Stimulated activated CD8-positive, alpha-beta memory T cell treated with anti-CD3 and anti-CD28 coated beads, Interleukin-2, amount 100 ng/mL, for 1 hour (primary cell): ENCODE data around the gene CCDC150.
A peak's percentile ranks its signal among the peaks of the same experiment; 100 is the strongest.
"Not testable (repeated sequence)": the region's sequence is repeated elsewhere in the genome, so short reads cannot be mapped to it uniquely, and the experiment has no call there.

Experiments
- DNase-seq, 2 donors: peaks; one replicate each; pipeline ENCODE4 v3.0.0-alpha.2; 2020; ENCODE audit warnings: low read depth in 2 of 2

CCDC150 gene

GRCh38 chr2:196639180-196640030 lies at the start of gene CCDC150:
TSS of gene CCDC150 (plus strand) at chr2:196639715. CDS start at chr2:196639767, 52 bp downstream.
- peak; percentile 84 to 87 for DNase-seq

DNA sequence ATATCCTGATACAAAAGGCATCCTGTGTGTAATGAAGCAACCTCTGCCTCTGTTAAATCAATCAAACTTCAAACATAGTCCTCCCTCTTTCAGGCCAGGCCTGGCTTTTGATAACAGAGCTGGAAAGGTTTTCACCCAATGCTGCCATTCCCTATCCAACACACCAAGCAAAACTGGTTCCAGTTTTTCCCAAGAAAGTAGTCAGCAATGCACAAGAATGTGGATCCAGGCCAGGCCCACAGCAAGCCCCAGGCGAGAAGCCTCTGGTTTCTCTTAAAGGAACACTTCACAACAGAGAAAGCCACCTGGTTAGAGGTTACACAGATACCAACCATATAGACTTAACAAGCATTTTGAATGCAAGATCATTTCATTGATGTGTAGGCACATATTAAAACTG lies 49.2 kb upstream of the CCDC150 start:
- DNase-seq: no peak

DNA sequence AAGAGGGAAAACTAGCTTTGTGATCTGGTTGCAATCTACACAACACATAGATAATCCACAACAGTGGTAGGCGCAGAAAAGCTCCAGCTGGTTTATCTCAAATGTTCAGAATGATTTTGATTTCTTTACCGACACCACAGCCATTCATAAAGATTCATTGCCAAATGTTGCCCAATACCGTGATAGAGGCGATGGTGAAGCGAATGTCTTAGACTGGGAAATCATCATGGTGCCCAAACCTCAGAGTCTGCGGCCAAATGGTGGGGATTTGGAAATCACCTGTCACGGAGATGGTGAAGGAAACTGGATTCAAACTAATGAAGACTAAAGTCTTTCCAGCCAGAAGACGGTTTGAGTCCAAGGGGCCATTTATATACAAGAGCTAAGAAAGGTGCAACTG lies 48.5 kb upstream of the CCDC150 start:
- no peak for DNase-seq

DNA sequence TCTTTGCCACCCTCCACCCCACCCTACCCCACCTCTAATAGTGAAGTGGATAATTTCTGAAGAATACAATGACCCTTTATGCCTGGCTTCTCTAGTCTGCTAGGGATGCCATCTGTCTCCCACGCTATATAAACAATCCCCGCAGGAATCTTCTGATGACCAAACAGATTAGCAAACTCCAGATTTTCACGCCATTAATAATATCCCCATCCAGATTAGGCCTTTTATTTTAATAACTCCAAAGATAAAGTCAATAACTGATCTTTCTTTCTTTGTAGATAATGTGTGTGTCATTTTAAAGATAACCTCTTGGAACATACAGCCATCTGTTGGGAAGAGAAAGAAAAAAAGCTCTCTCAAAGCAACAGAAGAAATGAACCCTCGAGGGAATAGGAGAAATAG lies 47.9 kb upstream of the CCDC150 start:
- no peak for DNase-seq

GRCh38 chr2:196592331-196592910 lies 47.1 kb upstream of the CCDC150 start:
- no peak for DNase-seq

DNA sequence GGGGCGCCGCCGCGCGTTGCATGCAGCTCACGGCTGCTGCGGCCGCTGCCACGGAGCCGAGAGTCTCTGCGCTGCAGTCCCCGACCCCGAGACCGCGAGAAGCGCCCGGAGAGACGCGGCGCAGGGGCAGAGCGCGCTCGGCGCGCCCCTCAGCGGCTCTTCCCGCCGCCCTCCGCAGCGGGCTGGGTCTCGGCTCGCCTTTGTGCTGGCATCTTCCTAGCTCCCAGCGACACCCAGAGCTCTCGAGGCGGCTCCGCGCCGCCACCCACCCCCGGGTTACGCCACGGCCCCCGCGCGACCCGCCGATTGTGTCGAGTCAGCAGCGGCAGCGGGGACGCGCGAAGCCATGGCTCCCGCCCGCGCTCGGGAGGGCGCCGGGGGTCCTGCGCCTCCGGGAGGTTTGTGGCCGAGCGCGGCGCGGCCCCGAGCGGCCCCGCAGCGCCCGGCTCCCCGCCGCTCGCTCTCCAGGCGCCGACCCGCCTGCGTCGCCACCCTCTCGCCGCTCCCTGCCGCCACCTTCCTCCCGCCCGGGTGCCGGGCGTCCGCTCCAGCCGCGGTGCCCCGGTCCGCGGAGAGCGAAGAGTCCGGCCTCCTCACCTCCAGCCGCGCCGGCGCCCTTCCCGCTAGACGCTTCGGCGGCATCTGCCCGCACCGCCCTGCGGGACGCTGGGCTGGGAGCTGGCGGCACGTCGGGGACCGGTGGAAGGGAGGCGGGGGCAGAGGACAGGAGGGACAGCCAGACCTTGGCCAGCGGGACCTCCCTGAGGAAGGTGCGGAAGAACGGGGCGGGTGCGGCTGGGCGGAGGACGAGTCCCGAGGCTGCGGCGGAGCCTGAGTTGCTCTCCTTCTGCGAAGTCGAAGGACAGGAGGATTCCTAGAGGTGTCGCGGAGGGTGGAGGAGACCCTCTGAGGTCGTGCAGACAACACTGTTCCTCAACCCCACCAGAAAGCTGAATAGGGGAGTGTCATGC lies 46.3 kb upstream of the CCDC150 start, which contains the start of gene HECW2:
HECW2 (minus strand) TSS at position 644 of the 971 bp plus-strand sequence.
- DNase-seq: no peak

- DNase-seq: no peak
Observed at GRCh38 chr2:196594158-196594557, 45.4 kb upstream of the CCDC150 start.

DNA sequence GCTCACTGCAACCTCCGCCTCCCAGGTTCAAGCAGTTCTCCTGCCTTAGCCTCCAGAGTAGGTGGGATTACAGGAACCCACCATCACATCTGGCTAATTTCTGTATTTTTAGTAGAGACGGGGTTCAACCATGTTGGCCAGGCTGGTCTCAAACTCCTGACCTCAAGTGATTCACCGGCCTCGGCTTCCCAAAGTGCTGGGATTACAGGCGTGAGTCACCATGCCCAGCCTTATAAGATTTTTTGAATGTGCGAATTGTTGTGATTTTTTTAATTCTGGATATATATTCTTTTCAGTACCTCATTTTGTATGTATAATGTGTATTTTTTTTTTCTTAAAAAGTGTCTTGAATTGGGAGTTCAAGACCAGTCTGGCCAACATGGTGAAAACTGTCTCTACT lies 42.0 kb upstream of the CCDC150 start:
- no peak for DNase-seq

DNA sequence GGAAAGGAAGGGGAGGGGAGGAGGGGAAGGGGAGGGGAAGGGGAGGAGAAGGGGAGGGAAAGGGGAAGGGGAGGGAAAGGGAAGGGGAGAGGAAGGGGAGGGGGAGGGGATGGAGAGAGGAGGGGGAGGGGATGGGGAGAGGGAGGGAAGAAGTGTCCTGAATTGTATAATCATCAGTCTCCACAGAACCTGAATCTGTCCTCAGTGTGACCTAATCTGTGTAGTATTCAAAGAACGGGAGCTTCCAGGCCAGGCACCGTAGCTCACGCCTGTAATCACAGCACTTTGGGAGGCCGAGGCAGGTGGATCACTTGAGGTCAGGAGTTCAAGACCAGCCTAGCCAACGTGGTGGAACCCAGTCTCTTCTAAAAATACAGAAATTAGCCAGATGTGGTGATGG lies 41.1 kb upstream of the CCDC150 start:
- DNase-seq: no peak

DNA sequence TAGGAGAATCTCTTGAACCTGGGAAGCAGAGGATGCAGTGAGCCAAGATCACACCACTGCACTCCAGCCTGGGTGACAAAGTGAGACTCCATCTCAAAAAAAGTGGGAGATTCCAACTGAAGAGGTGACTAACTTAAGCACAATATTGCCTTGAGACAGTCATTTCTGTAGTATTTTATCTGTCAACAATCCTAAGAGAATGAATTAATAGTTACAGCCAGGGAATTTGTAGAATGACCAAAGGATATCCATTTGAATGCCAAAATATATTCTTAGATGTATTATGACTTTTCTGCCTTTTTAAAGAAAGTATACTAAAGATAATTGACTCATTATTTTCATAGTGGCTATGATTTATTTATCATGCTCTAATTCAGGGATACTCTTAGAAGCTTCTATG lies 40.7 kb upstream of the CCDC150 start:
- no peak for DNase-seq

DNA sequence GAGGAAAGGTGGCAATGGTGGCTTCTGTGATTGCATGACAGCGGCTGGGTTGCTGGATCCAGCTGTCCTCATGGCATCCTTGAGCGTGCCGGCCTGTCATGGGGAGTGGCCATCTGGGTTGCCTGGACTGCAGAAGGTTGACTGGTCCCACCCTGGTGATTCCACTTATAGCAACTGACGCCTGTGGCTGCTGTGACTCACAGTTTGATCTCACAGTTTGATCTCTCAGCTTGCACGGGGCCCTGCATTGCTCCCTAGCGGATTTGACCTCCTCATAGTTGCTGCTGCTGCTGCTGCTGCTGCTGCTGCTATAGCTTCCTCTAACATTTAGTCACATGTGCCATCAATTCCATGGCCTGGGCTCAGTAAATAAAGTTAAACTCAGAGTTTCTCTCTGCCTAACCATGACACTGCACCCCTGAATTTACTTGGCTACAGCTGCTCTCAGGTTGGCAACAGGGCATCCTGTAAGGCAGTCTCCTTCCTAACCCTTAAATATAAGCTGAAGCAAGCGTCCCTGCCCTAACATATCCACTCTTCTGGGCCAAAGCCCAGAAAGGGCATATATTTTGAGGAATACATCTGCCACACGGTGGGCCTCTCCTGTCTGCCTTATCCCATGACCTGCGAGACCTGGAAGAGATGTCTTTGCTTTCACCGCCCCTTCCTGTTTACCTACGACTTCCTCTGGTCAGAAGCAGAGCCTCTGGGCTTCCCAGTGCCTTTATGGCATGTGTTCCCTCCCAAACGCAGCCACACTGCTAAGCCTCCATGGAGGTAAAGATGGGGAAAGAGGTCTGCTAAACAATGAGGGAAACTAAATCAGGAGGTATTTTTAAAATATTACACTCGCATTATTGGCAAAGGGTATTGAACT lies 37.8 kb upstream of the CCDC150 start:
- DNase-seq: no peak

DNA sequence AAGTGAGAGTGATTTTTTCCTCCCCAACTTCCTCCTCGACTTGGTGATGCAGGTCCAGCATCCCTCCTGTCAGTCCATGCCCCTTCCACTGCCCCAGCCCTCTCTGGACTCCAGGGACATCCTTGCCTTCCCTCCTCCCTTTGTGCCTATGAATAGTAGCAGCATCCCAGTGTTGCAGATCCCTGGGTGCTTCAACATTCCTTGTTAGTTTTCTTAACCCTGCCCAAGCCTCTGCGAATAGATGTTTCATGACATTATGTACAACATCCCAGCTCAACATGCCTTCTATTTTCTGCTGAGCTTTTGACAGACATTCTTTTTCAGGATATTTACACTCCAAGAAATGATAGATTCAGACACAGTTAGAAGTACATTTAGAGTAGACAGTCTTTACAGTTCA lies 35.3 kb upstream of the CCDC150 start:
- no peak for DNase-seq

DNA sequence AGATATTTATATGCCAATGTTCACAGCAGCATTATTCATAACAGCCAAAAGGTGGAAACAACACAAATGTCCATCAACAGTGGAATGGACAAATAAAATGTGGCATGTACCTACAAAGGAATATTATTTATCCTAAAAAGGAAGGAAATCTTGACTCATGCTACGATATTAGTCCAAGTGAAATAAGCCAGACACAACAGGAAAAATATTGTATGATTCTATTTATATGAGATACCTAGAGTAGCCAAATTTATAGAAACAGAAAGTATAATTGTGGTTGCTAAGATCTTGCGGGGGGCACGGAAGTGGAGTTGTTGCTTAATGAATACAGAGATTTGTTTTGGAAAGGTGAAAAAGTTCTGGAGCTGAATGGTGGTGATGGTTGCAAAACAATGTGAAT lies 33.0 kb upstream of the CCDC150 start:
- DNase-seq: no peak

DNA sequence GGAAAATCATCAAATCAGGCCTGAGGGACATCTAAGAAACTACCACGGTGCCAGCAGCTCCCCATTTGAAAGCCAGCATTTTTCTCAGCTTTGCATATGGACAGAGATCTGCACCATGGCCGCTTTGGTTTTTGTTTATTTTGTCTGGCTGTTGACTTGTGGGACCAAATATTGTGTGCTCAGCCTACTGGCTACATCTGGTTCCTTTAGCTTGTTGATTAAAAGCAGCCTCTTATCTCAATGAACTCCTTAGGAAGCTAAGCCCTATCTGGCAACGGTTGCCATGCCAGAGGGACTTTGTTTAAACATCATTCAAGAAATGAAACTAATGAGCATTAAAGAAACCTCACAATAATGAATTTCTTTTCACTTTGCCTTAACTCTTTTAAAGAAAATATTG lies 32.4 kb upstream of the CCDC150 start:
- DNase-seq: no peak

DNA sequence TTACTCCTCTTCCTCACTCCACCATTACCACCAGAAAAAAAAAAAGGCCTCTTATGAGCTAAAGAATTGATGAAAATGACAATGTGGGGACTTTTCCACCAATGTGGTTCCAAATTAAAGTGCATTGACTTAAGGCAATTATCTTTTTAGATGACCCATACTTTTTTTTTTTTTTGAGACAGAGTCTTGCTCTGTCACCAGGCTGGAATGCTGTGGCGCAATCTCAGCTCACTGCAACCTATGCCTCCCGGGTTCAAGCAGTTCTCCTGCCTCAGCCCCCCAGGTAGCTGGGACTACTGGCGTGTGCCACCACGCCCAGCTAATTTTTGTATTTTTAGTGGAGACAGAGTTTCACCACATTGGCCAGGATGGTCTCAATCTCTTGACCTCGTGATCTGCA lies 31.6 kb upstream of the CCDC150 start:
- not testable (repeated sequence) for DNase-seq

- no peak for DNase-seq
Observed at GRCh38 chr2:196609806-196610205, 29.7 kb upstream of the CCDC150 start.

DNA sequence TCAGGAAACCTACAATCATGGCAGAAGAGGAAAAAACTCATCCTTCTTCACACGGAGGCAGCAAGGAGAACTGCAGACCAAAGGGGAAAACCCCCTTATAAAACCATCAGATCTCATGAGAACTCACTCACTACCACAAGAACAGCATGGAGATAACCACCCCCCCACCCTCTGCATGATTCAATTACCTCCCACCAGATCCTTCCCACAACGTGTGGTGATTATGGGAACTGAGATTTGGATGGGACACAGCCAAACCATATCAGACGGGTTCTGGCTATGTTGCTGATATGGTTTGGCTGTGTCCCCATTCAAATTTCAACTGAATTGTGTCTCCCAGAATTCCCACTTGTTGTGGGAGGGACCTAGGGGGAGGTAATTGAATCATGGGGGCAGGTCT lies 28.7 kb upstream of the CCDC150 start:
- no peak for DNase-seq

DNA sequence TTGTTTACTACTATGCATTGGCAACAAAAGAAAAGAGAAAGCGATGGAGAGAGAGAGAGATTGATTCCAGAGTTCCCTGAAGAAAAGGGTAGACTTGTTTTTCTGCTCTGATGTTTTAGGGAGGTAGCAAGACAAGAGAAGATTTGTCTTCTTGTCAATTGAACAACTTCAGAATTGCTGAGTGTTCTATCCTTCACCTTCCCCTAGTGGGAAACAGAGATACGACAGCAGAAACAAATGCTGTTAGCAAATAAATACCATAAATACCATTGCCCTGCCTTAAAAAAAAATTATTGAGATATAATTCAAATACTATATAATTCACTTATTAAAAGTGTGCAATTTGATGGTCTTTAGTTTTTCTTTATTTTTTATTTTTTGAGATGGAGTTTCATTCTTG lies 26.2 kb upstream of the CCDC150 start:
- DNase-seq: no peak

DNA sequence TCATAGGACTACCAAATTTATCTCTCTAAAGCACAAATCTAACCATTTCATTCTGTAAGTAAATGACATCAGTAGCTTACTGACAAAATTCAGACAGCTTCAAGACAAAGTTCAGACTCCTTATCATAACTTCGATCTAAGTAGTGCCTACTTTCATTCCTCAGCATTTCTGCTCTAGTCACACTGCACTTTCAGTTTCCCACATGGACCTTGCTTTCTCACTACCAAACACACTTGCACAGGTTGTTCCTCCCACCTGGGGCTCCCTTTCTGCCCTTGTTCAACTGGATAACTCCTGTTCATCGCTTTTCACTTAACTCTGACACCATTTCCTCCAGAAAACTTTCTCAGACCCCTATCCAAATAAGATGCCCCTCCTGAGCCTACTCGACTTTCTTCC lies 22.1 kb upstream of the CCDC150 start:
- no peak for DNase-seq

DNA sequence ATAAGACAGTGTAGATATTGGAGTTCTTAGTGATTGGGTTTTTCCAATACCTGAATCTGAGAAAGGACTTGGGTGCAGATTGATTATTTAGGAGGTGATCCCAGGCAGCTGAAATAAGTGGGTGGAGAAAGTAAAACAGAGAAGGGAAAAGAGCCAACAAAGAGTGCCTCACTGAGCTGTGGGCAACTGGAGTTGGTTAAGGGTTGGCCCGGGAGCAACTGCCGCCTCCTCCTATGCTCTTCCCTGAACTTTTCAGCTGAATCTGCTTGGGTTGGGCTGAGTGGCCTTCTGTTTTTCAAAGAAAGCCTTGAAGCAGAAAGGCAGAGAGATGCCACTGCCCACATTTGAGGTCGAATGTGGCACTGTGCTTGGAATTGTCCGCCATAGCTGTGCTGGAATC lies 20.9 kb upstream of the CCDC150 start:
- DNase-seq: no peak

DNA sequence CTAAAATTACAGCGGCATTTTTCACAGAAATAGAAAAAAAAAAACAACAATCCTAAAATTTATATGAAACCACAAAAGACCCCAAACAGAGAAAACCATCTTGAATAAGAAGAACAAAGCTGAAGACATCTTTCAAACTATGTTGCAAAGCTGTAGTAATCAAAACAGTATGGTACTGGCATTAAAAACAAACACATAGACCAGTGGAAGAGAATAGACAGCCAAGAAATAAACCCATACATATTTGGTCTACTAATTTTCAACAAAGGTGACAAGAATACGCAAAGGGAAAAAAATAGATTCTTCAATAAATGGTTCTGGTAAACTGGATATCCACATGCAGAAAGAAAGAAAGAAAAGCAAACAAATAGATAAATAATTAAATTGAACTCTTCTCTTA lies 9.0 kb upstream of the CCDC150 start:
- no peak for DNase-seq
